ENCODE measurements around the gene FZD4. TPM values are rescaled to one million over a fixed set of nuclear protein-coding genes. Genes with fewer than 3 reads are reported as not detected.

The FZD4 gene
- total RNA-seq, 5 donors from 2014 or later (not counting 1 experiment from before 2014, with no cell fraction given) = 0.13 to 0.35 (median 0.20) TPM; not detected in 2

DNA sequence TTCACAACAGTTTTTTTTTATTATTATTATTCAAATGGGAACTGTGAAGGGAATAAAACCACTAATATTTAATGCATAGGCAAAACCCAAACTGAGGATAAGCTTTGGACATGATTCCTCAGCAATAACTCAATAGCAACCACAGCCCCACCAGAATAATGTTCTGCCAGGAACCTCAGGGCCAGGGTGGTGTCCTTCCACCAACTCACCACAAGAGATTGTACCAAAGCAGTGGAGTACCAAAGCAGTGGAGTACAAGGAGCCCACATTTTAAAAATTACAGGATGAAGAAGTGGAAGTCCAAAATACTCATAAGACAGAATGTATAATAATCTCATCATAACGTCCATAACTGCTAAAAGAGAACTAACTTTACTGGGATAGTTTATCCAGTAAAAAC is 32.5 kb upstream of the FZD4 start:
- WGBS (ENCODE audit: insufficient coverage) = no CpG with 5 or more reads among the region's 1 CpG
- H3K4me3 Mint-ChIP-seq = no peak overlapping the region
- peaks cover 0 to 3% of the 10 kb centered on the region in 2 donors for H3K27me3 Mint-ChIP-seq
- no peak for ATAC-seq (replicated peaks in 1 of 4)
- no peak for DNase-seq
- no peak overlapping the region for H3K4me3 ChIP-seq (ENCODE audit: control insufficient read depth in 1 of 2, extremely low read depth in 1 of 2, low read length in 1 of 2)
- no peaks in the 10 kb centered on the region for H3K36me3 ChIP-seq (ENCODE audit: control insufficient read depth in 2 of 2, extremely low read depth in 1 of 2, insufficient read depth in 1 of 2, low read length in 1 of 2)
- H3K9me3 ChIP-seq = no peaks in the 10 kb centered on the region
- no peaks in the 10 kb centered on the region for H3K4me1 Mint-ChIP-seq
- no peak overlapping the region for H3K27ac ChIP-seq (ENCODE audit: low read length)
- no peaks in the 10 kb centered on the region for H3K36me3 Mint-ChIP-seq
- POLR2A ChIA-PET = no interaction called here
- H3K27me3 ChIP-seq (replicated peaks in 1 of 2; ENCODE audit: control insufficient read depth in 2 of 2, extremely low read depth in 1 of 2, insufficient read depth in 2 of 2, low read length in 1 of 2) = peaks cover 0 to 4% of the 10 kb centered on the region in 2 experiments
- CTCF ChIA-PET = no interaction called here
- H3K9me3 Mint-ChIP-seq = no peaks in the 10 kb centered on the region
- H3K27ac Mint-ChIP-seq = no peak overlapping the region
- no peaks in the 10 kb centered on the region for H3K4me1 ChIP-seq (ENCODE audit: control insufficient read depth in 1 of 2, extremely low read depth in 1 of 2, insufficient read depth in 2 of 2, low read length in 2 of 2)

DNA sequence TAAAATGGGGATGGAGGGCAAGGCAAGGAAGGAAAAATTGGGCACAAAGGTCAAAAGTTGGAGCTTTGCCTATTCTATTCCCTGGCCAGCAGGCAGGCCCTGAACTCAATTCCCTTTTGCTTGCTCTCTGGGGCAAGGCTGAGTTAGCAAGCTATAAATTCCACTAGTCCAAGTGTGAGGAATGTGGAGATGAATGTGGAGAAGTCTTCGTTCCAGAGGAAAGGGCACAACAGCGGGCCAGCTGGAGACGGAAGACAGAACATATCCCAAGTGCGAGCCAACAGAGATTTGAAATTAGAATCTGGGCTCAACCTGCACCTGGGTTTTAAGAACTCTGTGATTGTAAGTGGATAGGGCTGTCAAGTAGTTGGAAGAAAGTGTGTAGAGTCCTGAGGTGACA is 29.5 kb upstream of the FZD4 start:
- DNase-seq = no peak
- 91% methylated on average over 4 of the region's 4 CpGs for WGBS (ENCODE audit: insufficient coverage)
- Mint-ChIP-seq H3K27ac (no peak overlapping the region), H3K4me3 (no peak overlapping the region), H3K27me3 (peaks cover 0 to 3% of the 10 kb centered on the region in 2 donors), H3K4me1 (no peaks in the 10 kb centered on the region), H3K9me3 (no peaks in the 10 kb centered on the region), H3K36me3 (no peaks in the 10 kb centered on the region)
- no peak overlapping the region for H3K27ac ChIP-seq (ENCODE audit: low read length)
- ATAC-seq (replicated peaks in 1 of 4) = no peak
- no peaks in the 10 kb centered on the region for H3K4me1 ChIP-seq (ENCODE audit: control insufficient read depth in 1 of 2, extremely low read depth in 1 of 2, insufficient read depth in 2 of 2, low read length in 2 of 2)
- H3K27me3 ChIP-seq (replicated peaks in 1 of 2; ENCODE audit: control insufficient read depth in 2 of 2, extremely low read depth in 1 of 2, insufficient read depth in 2 of 2, low read length in 1 of 2) = peaks cover 0 to 4% of the 10 kb centered on the region in 2 experiments
- ChIA-PET CTCF (no interaction called here), POLR2A (no interaction called here)
- H3K36me3 ChIP-seq (ENCODE audit: control insufficient read depth in 2 of 2, extremely low read depth in 1 of 2, insufficient read depth in 1 of 2, low read length in 1 of 2) = no peaks in the 10 kb centered on the region
- H3K9me3 ChIP-seq = no peaks in the 10 kb centered on the region
- no peak overlapping the region for H3K4me3 ChIP-seq (ENCODE audit: control insufficient read depth in 1 of 2, extremely low read depth in 1 of 2, low read length in 1 of 2)

DNA sequence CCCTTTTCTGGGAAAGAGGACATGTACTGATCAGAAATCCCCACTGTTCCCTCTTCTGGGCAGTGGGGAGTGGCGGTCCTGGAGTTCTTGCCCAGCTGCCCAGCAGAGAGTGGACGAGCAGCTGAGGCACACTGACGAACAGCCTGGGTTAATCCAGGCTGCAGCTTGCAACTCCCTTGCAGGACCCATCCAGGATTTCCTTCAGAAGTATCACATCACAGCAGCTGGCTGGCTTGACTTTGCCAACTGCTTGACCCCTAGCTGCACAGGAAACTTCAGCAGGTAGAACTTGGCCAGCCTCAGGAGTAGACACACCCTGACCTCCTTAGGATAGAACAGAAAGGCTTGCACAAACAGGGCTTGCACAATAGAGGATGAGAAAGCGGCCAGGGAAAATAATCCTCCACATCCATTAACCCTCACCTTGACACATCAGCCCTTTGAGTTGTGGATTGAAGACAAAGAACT is 27.9 kb upstream of the FZD4 start:
- no peak overlapping the region for H3K4me3 Mint-ChIP-seq
- CTCF ChIA-PET = interaction anchor here (0.6 to 0.9 kb wide), 3 partner anchors 9 to 295 kb away, joined by 3 to 5 read pairs (median 4); no protein-coding TSS in a partner anchor
- Histone ChIP-seq H3K27ac (ENCODE audit: low read length) (no peak overlapping the region), H3K4me3 (ENCODE audit: control insufficient read depth in 1 of 2, extremely low read depth in 1 of 2, low read length in 1 of 2) (no peak overlapping the region), H3K9me3 (no peaks in the 10 kb centered on the region), H3K27me3 (replicated peaks in 1 of 2; ENCODE audit: control insufficient read depth in 2 of 2, extremely low read depth in 1 of 2, insufficient read depth in 2 of 2, low read length in 1 of 2) (peaks cover 0 to 5% of the 10 kb centered on the region in 2 experiments), H3K36me3 (ENCODE audit: control insufficient read depth in 2 of 2, extremely low read depth in 1 of 2, insufficient read depth in 1 of 2, low read length in 1 of 2) (no peaks in the 10 kb centered on the region), H3K4me1 (ENCODE audit: control insufficient read depth in 1 of 2, extremely low read depth in 1 of 2, insufficient read depth in 2 of 2, low read length in 2 of 2) (no peaks in the 10 kb centered on the region)
- H3K27ac Mint-ChIP-seq = no peak overlapping the region
- POLR2A ChIA-PET = no interaction called here
- no peaks in the 10 kb centered on the region for H3K4me1 Mint-ChIP-seq
- WGBS (ENCODE audit: insufficient coverage) = 67% methylated on average over 3 of the region's 4 CpGs
- H3K9me3 Mint-ChIP-seq = no peaks in the 10 kb centered on the region
- ATAC-seq (replicated peaks in 1 of 4) (no peak), DNase-seq (no peak)
- H3K27me3 Mint-ChIP-seq = peaks cover 0 to 3% of the 10 kb centered on the region in 2 donors
- no peaks in the 10 kb centered on the region for H3K36me3 Mint-ChIP-seq

DNA sequence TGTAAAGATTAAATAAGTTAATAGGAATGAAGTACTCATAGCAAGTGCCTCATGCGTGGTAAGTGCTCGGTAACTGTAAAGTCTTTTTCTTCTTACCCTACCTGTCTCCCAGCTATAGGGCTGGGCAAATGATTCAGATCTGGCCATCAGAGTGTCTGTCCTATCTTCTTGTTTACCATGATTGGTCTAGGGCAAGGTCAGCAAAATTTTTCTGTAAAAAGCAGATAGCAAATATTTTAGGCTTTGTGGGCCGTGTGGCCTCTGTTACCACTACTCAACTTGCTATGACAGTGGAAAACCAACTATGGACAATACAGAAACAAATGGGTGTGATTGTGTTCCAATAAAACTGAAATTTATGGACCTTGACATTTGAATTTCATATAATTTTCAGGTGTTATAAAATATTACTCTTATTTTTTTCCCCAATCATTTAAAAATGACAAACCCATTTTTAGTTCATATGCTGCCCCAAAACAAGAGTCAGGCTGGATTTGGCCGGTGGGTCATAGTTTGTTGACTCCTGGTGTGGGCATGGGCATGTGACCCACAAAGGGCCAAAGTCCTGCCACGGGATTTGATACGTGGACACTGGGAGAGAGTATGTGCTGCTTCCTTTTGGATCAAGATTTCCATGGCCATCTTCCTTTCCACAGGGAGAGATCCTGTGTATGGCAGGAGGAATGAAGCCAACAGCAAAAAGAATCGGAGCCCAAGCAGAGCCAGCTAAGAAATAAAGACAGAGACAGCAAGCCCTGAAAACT is 26.8 kb upstream of the FZD4 start:
- no peaks in the 10 kb centered on the region for H3K36me3 Mint-ChIP-seq
- ChIA-PET POLR2A (no interaction called here), CTCF (no interaction called here)
- Histone ChIP-seq H3K36me3 (ENCODE audit: control insufficient read depth in 2 of 2, extremely low read depth in 1 of 2, insufficient read depth in 1 of 2, low read length in 1 of 2) (no peaks in the 10 kb centered on the region), H3K27ac (ENCODE audit: low read length) (no peak overlapping the region), H3K4me1 (ENCODE audit: control insufficient read depth in 1 of 2, extremely low read depth in 1 of 2, insufficient read depth in 2 of 2, low read length in 2 of 2) (no peaks in the 10 kb centered on the region), H3K9me3 (no peaks in the 10 kb centered on the region), H3K4me3 (ENCODE audit: control insufficient read depth in 1 of 2, extremely low read depth in 1 of 2, low read length in 1 of 2) (no peak overlapping the region), H3K27me3 (replicated peaks in 1 of 2; ENCODE audit: control insufficient read depth in 2 of 2, extremely low read depth in 1 of 2, insufficient read depth in 2 of 2, low read length in 1 of 2) (peaks cover 0 to 5% of the 10 kb centered on the region in 2 experiments)
- no peaks in the 10 kb centered on the region for H3K4me1 Mint-ChIP-seq
- no peak overlapping the region for H3K27ac Mint-ChIP-seq
- 84% methylated on average over 4 of the region's 7 CpGs for WGBS (ENCODE audit: insufficient coverage)
- DNase-seq = no peak
- no peak for ATAC-seq (replicated peaks in 1 of 4)
- no peaks in the 10 kb centered on the region for H3K9me3 Mint-ChIP-seq
- no peak overlapping the region for H3K4me3 Mint-ChIP-seq
- H3K27me3 Mint-ChIP-seq = no peaks in the 10 kb centered on the region

GRCh38 chr11:86980086-86980796 is 25.0 kb upstream of the FZD4 start:
- CTCF ChIA-PET = interaction anchor here (0.6 to 1.2 kb wide), 6 partner anchors 16 to 310 kb away, joined by 3 to 4 read pairs (median 3); no protein-coding TSS in a partner anchor
- Mint-ChIP-seq H3K4me1 (no peaks in the 10 kb centered on the region), H3K9me3 (no peaks in the 10 kb centered on the region), H3K4me3 (no peak overlapping the region), H3K27me3 (no peaks in the 10 kb centered on the region), H3K27ac (no peak overlapping the region), H3K36me3 (no peaks in the 10 kb centered on the region)
- no peak overlapping the region for H3K27ac ChIP-seq (ENCODE audit: low read length)
- no peaks in the 10 kb centered on the region for H3K4me1 ChIP-seq (ENCODE audit: control insufficient read depth in 1 of 2, extremely low read depth in 1 of 2, insufficient read depth in 2 of 2, low read length in 2 of 2)
- POLR2A ChIA-PET = interaction anchor here in 1 of 2 donors (0.6 kb wide), 1 partner anchor 10 kb away, joined by 8 read pairs; no protein-coding TSS in a partner anchor
- H3K9me3 ChIP-seq = no peaks in the 10 kb centered on the region
- peaks cover 0 to 5% of the 10 kb centered on the region in 2 experiments for H3K27me3 ChIP-seq (replicated peaks in 1 of 2; ENCODE audit: control insufficient read depth in 2 of 2, extremely low read depth in 1 of 2, insufficient read depth in 2 of 2, low read length in 1 of 2)
- 95% methylated on average over 3 of the region's 7 CpGs for WGBS (ENCODE audit: insufficient coverage)
- no peaks in the 10 kb centered on the region for H3K36me3 ChIP-seq (ENCODE audit: control insufficient read depth in 2 of 2, extremely low read depth in 1 of 2, insufficient read depth in 1 of 2, low read length in 1 of 2)
- no peak overlapping the region for H3K4me3 ChIP-seq (ENCODE audit: control insufficient read depth in 1 of 2, extremely low read depth in 1 of 2, low read length in 1 of 2)
- ATAC-seq (replicated peaks in 1 of 4) (no peak), DNase-seq (no peak)

- H3K27ac Mint-ChIP-seq = no peak overlapping the region
- Histone ChIP-seq H3K4me3 (ENCODE audit: control insufficient read depth in 1 of 2, extremely low read depth in 1 of 2, low read length in 1 of 2) (no peak overlapping the region), H3K4me1 (ENCODE audit: control insufficient read depth in 1 of 2, extremely low read depth in 1 of 2, insufficient read depth in 2 of 2, low read length in 2 of 2) (no peaks in the 10 kb centered on the region), H3K36me3 (ENCODE audit: control insufficient read depth in 2 of 2, extremely low read depth in 1 of 2, insufficient read depth in 1 of 2, low read length in 1 of 2) (no peaks in the 10 kb centered on the region), H3K27me3 (replicated peaks in 1 of 2; ENCODE audit: control insufficient read depth in 2 of 2, extremely low read depth in 1 of 2, insufficient read depth in 2 of 2, low read length in 1 of 2) (peaks cover 0 to 3% of the 10 kb centered on the region in 2 experiments), H3K9me3 (no peaks in the 10 kb centered on the region), H3K27ac (ENCODE audit: low read length) (no peak overlapping the region)
- no CpG with 5 or more reads among the region's 3 CpGs for WGBS (ENCODE audit: insufficient coverage)
- H3K4me1 Mint-ChIP-seq = no peaks in the 10 kb centered on the region
- CTCF ChIA-PET = no interaction called here
- peak in 2 of 4 experiments; percentile 57 to 67 for ATAC-seq (replicated peaks in 1 of 4)
- H3K36me3 Mint-ChIP-seq = no peaks in the 10 kb centered on the region
- H3K4me3 Mint-ChIP-seq = no peak overlapping the region
- no peaks in the 10 kb centered on the region for H3K9me3 Mint-ChIP-seq
- peak in 2 of 35 experiments; percentile 6 to 57 for DNase-seq
- no peaks in the 10 kb centered on the region for H3K27me3 Mint-ChIP-seq
- POLR2A ChIA-PET = no interaction called here
Measured at GRCh38 chr11:86978756-86979608, 23.8 kb upstream of the FZD4 start.

Measured in T-cell (primary cell).